Ectodermal cell (in vitro differentiated cells): Measurements from ENCODE around the gene ARHGEF11.

Experiments used
- H3K27ac ChIP-seq: 2 replicates; pipeline ENCODE4 v1.7.0; 2013; ENCODE audit warnings: mild to moderate bottlenecking, low read depth, low read length; ENCODE audit not compliant: insufficient read depth, poor library complexity, severe bottlenecking
- H3K27me3 ChIP-seq: 2 replicates; pipeline ENCODE4 v1.7.0; 2013; ENCODE audit warnings: mild to moderate bottlenecking, low read length; ENCODE audit not compliant: insufficient read depth, control insufficient read depth, poor library complexity, severe bottlenecking
- H3K36me3 ChIP-seq: one replicate; pipeline ENCODE4 v1.7.0; 2013; ENCODE audit warnings: low read length; ENCODE audit not compliant: control insufficient read depth, insufficient read depth
- H3K4me1 ChIP-seq: one replicate; pipeline ENCODE4 v1.7.0; 2013; ENCODE audit warnings: low read length; ENCODE audit not compliant: control insufficient read depth, insufficient read depth
- H3K4me3 ChIP-seq: 2 replicates; pipeline ENCODE4 v1.7.0; 2013; ENCODE audit warnings: low read depth, low read length, control low read depth; ENCODE audit not compliant: insufficient read depth
- H3K9me3 ChIP-seq: 2 replicates; pipeline ENCODE4 v1.7.0; 2013; ENCODE audit warnings: mild to moderate bottlenecking, low read length, moderate library complexity; ENCODE audit not compliant: control insufficient read depth
- WGBS, 2 experiments: methylation state at CpG; one replicate each; pipeline ENCODE4 v1.1.7; 2013; ENCODE audit warnings: missing lambda C conversion rate in 2 of 2; 5-methylcytosine and 5-hydroxymethylcytosine counted together

The ARHGEF11 gene

DNA sequence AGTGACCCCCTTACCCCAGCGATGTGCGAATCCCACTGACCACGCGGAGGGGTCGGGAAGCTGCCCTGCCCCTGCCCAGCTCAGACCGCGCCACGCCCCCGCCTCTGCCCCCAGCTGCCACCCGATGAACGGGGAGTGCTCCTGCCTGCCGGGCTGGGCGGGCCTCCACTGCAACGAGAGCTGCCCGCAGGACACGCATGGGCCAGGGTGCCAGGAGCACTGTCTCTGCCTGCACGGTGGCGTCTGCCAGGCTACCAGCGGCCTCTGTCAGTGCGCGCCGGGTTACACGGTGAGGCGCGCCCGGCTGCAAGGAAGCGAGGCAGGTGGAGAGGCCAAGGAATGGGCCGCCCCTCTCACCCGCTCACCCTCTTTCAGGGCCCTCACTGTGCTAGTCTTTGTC, 137.0 kb downstream of the ARHGEF11 start:
- H3K36me3 ChIP-seq: no peaks in the 10 kb centered on the region

DNA sequence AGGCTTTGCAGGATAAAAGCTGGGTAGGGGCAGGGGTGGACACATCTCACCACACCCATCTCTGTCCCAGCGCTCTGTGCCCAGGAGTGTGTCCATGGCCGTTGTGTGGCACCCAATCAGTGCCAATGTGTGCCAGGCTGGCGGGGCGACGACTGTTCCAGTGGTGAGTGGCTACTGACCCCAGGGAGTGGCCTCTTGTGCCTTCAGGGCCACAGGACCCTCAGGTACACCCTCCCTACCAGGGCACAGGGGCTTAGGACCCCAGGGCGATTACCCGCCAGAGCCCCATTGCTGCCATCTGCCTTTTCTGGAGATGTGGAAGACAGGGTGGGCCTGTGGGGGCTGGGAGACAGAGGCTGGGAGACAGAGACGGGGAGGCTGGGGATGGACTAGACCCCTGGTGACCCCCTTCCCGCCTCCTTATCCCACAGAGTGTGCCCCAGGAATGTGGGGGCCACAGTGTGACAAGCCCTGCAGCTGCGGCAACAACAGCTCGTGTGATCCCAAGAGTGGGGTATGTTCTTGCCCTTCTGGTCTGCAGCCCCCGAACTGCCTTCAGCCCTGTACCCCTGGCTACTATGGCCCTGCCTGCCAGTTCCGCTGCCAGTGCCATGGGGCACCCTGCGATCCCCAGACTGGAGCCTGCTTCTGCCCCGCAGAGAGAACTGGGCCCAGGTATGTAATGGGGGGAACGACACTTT, 139.2 kb downstream of the ARHGEF11 start:
- H3K4me3 ChIP-seq: no peak overlapping the region
- H3K27ac ChIP-seq: no peak overlapping the region
- H3K36me3 ChIP-seq: no peaks in the 10 kb centered on the region
- WGBS, 2 experiments: 95 to 96% methylated on average over 16 of the region's 16 CpGs
- no peaks in the 10 kb centered on the region for H3K9me3 ChIP-seq
- no peaks in the 10 kb centered on the region for H3K4me1 ChIP-seq
- H3K27me3 ChIP-seq: no peaks in the 10 kb centered on the region

More for the DNA sequence above, 137.0 kb downstream of the ARHGEF11 start:
- Histone ChIP-seq H3K27me3 (peaks cover 3% of the 10 kb centered on the region), H3K27ac (no peak overlapping the region), H3K4me1 (no peaks in the 10 kb centered on the region), H3K9me3 (no peaks in the 10 kb centered on the region), H3K4me3 (no peak overlapping the region)
- WGBS, 2 experiments: 91 to 94% methylated on average over 29 of the region's 29 CpGs

DNA sequence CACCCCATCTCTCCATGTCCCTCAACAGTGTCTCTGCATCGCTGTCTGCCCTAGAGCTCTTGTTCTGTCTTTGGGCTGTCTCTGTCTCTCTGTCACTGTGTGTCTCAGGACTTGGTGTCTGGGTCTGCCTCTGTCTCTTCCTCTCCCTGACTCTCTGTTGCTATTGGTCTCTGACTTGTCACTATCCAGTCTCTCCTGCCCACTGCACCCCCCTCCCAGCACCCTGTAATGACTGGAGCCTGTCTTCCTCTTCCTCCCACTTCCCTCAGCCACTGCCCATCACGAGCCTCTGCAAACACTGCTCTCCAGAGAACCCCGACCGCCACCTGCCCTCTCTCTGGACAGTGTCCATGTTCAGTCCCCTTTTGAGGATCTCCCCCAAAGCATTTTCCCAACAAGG, 139.9 kb downstream of the ARHGEF11 start:
- no peaks in the 10 kb centered on the region for H3K27me3 ChIP-seq
- 70 to 73% methylated on average over 4 of the region's 4 CpGs for WGBS, 2 experiments
- no peak overlapping the region for H3K4me3 ChIP-seq
- no peaks in the 10 kb centered on the region for H3K9me3 ChIP-seq
- no peak overlapping the region for H3K27ac ChIP-seq
- no peaks in the 10 kb centered on the region for H3K4me1 ChIP-seq
- no peaks in the 10 kb centered on the region for H3K36me3 ChIP-seq

DNA sequence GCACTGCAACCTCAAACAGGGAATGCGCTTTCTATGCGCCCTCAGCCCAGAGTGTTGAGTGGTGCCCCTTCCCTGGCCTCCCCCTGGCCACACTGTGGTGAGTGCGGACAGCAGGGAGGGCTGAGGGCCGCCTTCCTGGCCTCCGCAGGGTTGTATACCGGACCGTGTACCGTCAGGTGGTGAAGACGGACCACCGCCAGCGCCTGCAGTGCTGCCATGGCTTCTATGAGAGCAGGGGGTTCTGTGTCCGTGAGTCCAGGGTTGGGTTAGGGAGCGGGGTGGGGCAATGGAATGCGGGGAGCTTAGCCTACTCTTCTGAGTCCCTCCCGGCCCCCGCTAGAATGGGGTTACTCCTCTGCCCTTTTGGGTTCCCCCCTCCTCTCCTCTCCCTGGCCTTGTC, 140.4 kb downstream of the ARHGEF11 start:
- Histone ChIP-seq H3K4me3 (no peak overlapping the region), H3K27ac (no peak overlapping the region), H3K4me1 (no peaks in the 10 kb centered on the region), H3K27me3 (no peaks in the 10 kb centered on the region), H3K9me3 (no peaks in the 10 kb centered on the region), H3K36me3 (no peaks in the 10 kb centered on the region)
- 89 to 90% methylated on average over 16 of the region's 16 CpGs for WGBS, 2 experiments

DNA sequence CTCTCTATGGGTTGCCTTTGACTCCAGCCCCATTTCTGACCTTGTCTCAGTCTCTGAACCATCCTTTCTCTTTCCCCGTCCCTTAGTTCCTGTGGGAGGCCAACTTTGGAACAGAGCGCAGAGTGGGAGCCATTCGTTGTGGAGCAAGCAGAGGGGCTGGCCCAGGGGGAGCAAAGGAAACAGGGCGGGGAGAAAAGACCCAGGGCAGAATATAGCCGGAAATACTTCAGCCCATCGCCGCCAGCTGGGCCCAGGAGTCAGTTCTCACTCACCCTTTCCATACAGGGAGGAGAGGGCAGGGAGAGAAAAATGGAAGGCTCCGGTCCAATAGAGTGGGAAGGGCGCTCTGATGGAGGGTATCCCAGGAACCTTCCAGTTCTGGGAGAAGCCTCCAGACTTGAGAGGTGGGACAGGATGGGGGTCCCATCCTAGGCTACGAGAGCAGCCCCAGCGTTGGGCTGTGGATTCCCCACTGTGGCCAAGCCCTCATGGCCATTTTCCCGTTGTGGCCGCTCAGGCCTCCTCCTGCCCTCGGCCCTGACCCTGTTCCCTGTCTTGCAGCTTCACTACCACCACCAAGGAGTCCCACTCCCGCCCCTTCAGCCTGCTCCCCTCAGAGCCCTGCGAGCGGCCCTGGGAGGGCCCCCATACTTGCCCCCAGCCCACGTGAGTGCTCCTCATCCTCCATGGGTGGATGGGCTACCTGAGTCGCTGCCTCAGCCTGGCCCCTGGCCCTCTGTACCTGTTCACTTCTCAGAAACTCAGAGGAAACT, 141.2 kb downstream of the ARHGEF11 start:
- 89 to 90% methylated on average over 19 of the region's 19 CpGs for WGBS, 2 experiments
- H3K4me3 ChIP-seq: no peak overlapping the region
- H3K27me3 ChIP-seq: no peaks in the 10 kb centered on the region
- no peaks in the 10 kb centered on the region for H3K4me1 ChIP-seq
- H3K9me3 ChIP-seq: no peaks in the 10 kb centered on the region
- no peak overlapping the region for H3K27ac ChIP-seq
- no peaks in the 10 kb centered on the region for H3K36me3 ChIP-seq

DNA sequence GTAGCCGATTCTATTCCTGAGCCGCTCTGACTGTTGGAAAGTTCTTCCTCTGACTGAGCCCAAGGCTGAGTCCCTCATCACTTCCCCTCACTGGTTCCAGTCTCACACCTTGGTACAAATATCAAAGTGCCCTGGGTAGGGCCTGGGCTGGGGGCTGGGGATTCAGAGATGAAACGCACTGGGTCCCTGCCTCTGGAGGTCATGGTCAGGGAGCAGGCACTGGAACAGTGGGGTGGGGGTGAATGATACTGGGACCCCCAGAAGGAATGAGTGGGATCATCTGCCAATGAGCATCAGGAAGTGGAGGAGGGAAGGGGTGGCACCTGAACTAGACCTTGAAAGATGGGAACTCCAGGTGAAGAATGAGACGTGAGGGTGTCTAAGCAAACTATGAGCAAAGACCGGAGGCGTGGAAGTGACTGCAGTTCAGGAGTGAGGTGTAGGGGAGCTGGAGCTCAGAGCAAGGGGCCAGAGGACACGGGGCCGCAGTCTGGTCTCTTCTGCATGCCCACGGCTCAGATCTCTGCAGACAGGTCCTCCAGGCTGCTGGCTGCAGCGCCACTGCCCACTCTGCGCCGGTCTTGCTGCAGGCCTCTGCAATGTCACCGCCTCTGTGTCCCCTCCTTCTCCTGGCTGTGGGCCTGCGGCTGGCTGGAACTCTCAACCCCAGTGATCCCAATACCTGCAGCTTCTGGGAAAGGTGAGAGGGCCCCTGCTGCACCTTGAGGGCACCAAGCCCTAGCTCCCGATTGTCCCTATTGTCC, 142.0 kb downstream of the ARHGEF11 start:
- Histone ChIP-seq H3K27ac (no peak overlapping the region), H3K27me3 (no peaks in the 10 kb centered on the region), H3K4me3 (no peak overlapping the region), H3K36me3 (no peaks in the 10 kb centered on the region), H3K9me3 (no peaks in the 10 kb centered on the region), H3K4me1 (no peaks in the 10 kb centered on the region)
- 90% methylated on average over 15 of the region's 15 CpGs for WGBS, 2 experiments

DNA sequence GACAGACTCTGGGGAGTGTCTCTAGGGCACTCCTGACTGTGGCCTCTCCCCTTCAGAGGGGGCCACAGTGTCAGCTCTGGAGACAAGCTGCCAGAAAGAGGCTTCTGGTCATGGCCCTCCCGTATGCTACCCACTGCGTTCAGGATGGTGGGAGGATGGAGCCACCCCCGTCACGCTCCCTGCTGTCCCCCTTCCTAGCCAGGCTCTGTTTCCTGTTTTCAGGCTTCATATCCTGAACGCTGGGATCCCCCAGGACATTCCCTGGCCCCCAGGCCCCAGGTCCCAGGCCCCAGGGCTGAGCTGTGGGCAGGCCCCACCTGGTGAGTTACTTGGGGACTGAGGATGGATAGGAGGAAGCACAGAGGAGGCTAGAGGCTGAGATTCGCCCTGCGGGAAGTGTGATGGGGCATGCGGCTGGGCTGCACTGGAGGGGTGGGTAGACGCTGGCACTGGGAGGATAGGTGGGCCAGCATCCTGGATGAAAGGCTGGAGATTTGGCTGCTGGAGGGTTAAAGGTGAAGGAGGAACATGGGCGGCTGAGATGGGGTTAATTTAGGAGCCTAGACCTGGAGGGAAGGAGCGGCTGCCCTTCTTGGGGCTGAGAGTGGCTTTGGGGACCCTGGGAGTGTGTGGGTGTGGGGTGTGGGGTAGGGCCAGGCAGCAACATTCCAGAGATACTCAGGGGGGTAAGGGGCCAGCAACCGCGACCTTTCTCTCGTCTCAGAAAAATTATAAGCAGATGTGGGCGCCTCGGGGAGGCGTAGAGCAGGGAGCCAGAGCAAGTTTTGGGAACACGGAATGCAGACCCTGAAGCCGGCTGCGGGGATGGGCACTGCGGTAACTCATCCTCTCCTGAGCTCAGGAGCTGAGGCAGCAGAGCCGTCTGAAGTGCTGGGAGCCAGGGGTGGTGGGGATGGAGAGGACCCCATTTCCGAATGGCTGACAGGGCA, 143.3 kb downstream of the ARHGEF11 start:
- 79% methylated on average over 22 of the region's 23 CpGs for WGBS, 2 experiments
- no peak overlapping the region for H3K27ac ChIP-seq
- H3K9me3 ChIP-seq: no peaks in the 10 kb centered on the region
- H3K36me3 ChIP-seq: no peaks in the 10 kb centered on the region
- no peaks in the 10 kb centered on the region for H3K27me3 ChIP-seq
- H3K4me1 ChIP-seq: peaks cover 3% of the 10 kb centered on the region
- no peak overlapping the region for H3K4me3 ChIP-seq

DNA sequence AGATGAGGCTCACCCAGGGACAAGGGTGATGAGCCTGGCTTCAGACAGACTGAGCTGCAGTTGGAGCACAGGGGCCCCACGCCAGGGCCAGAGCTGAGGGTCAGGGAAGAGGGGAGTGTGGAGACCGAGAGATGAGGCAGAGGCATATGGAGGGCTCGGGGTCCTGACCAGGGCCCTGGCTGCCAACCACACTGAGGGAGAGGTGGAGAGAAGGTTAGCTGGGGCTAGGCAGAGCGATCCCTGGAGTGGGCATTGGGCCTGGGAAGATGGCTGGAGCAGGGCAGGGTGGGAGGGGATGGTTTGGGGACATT, 144.0 kb downstream of the ARHGEF11 start:
- peaks cover 10% of the 10 kb centered on the region for H3K4me1 ChIP-seq
- H3K27me3 ChIP-seq: no peaks in the 10 kb centered on the region
- H3K36me3 ChIP-seq: no peaks in the 10 kb centered on the region
- H3K9me3 ChIP-seq: no peaks in the 10 kb centered on the region
- 94 to 95% methylated on average over 4 of the region's 4 CpGs for WGBS, 2 experiments
- H3K4me3 ChIP-seq: no peak overlapping the region
- no peak overlapping the region for H3K27ac ChIP-seq

DNA sequence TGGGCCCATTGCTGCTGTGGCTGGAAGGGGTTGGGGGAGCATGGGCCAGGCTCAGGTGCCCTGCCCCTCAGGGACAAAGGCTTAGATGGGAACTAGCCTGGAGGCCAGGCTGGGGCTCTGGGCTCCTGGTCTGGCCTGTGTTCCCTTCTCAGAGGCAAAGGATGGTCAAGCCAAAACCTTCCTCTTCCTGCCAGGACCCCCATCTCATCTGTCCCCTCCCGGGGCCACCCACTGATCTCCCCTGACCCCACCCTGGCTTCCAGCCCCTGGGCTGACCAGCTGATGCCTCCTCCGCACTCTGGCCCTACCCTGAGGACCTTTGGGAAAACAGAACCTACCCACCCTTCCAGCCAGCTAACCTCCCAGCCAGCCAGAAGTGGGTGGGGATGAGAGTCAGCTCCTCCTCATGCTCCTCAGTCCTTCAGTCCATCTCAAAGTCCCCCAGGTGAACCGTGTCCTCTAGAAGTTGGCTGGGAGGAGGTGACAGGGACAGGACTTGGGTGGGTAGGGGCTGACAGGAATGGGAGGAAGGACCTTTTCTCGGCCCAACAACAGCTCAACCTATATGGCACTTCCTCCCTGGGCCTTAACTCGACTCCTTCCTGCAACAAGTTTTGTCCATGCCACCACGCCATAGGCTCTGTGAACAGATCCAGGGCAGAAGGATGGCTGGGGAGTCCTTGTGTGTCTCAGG, 144.5 kb downstream of the ARHGEF11 start:
- Histone ChIP-seq H3K36me3 (no peaks in the 10 kb centered on the region), H3K4me3 (no peak overlapping the region), H3K27me3 (no peaks in the 10 kb centered on the region), H3K27ac (no peak overlapping the region), H3K4me1 (peaks cover 13% of the 10 kb centered on the region), H3K9me3 (no peaks in the 10 kb centered on the region)
- 78 to 85% methylated on average over 6 of the region's 6 CpGs for WGBS, 2 experiments
